ENCODE results near the gene PGAP1. TPM values are rescaled to one million over a fixed set of nuclear protein-coding genes. Genes with fewer than 3 reads are reported as not detected.

Gene PGAP1
- total RNA-seq, 4 donors from 2014 or later: 4.3 to 10.2 (median 6.9) TPM

DNA sequence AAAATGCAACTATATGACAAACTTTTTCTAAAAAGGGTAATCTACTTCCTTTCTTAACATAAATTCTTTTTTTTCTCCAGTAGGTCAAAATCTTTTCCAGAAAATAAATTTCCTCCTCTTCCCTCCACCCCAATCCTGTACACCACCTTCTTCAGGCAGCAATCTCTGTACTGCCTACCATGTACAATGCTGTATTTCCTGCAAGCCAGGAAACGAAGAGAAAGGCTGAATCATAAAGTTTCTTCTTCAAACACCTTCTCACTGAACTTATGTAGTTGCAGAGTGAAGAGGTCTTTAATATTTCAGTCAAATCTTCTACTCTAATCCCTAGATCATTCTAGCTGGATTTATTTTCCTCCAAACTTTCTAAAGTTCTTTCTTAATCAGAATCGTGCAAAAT, 99.2 kb downstream of the PGAP1 start:
- Histone ChIP-seq H3K4me1 (no peaks in the 10 kb centered on the region), H3K27ac (no peak overlapping the region), H3K9me3 (no peaks in the 10 kb centered on the region), H3K27me3 (no peaks in the 10 kb centered on the region), H3K36me3 (no peaks in the 10 kb centered on the region), H3K4me3 (no peak overlapping the region)
- no peak for ATAC-seq
- TF ChIP-seq POLR2AphosphoS5 (IDR thresholded peaks at IDR 0.05): no peak
- TF ChIP-seq EP300 (IDR thresholded peaks at IDR 0.05): no peak
- no peak for TF ChIP-seq POLR2A (IDR thresholded peaks at IDR 0.05)
- WGBS, 2 donors (ENCODE audit: low coverage in 1 of 2): 50 to 70% methylated on average over 2 of the region's 2 CpGs

DNA sequence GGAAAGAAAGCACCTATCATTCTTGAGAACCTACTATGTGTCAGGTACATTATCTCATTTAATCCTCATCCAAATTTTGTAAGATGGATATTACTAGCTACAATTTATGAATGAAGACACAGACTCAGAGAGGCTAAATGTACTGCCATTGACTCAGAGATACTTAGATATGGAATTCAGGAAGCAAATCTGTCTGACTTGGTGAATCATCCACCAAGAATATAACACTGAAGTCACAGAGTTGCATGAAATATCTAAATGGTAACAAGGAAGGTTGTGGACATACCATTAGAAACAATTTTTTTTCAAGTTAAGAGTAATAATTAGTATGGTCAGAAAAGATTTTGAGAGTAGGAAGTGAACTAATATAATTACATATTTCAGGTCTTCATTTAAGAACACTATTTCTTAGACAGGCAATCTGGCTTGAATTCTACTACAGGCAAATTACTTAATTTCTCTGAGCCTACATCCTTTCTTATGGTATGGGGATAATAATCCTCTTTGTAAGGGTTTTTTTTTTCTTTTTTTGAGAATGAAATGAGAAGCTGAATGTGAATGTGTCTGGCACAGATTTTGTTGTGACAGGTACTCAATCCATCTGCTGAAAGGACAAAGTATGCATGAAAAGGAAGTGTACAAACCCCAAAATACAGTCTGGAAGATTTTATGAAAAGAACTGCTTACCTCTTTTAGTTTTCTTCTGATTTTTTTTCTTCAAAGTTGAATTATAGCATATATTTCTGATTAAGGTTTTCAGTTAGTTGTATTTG, 102.6 kb downstream of the PGAP1 start:
- Histone ChIP-seq H3K36me3 (no peaks in the 10 kb centered on the region), H3K27ac (no peak overlapping the region), H3K4me1 (no peaks in the 10 kb centered on the region), H3K9me3 (peaks cover 0 to 4% (median 0%) of the 10 kb centered on the region in 3 donors), H3K4me3 (no peak overlapping the region), H3K27me3 (no peaks in the 10 kb centered on the region)
- no peak for ATAC-seq
- TF ChIP-seq POLR2AphosphoS5 (IDR thresholded peaks at IDR 0.05) (no peak), POLR2A (IDR thresholded peaks at IDR 0.05) (no peak), EP300 (IDR thresholded peaks at IDR 0.05) (no peak)
- TF ChIP-seq, protein P1, sequence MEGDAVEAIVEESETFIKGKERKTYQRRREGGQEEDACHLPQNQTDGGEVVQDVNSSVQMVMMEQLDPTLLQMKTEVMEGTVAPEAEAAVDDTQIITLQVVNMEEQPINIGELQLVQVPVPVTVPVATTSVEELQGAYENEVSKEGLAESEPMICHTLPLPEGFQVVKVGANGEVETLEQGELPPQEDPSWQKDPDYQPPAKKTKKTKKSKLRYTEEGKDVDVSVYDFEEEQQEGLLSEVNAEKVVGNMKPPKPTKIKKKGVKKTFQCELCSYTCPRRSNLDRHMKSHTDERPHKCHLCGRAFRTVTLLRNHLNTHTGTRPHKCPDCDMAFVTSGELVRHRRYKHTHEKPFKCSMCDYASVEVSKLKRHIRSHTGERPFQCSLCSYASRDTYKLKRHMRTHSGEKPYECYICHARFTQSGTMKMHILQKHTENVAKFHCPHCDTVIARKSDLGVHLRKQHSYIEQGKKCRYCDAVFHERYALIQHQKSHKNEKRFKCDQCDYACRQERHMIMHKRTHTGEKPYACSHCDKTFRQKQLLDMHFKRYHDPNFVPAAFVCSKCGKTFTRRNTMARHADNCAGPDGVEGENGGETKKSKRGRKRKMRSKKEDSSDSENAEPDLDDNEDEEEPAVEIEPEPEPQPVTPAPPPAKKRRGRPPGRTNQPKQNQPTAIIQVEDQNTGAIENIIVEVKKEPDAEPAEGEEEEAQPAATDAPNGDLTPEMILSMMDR (IDR thresholded peaks at IDR 0.05): no peak

DNA sequence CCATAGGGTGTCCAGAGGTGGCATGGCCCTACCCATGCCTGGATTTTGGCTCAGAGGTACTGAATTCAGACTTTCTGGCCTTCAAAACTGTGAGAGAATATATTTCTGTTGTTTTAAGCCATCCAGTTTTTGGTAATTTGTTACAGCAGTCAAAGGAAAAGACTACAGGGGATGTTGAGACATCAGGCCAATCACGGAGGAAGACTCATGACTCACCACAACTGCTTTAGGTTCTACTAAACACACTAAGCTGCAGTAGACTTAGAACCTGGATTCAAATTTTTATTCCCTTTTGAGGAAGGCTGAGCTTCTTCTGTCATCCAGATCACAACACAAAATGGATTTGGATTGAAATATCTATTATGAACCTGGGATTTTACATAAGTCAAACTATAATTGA, 105.3 kb downstream of the PGAP1 start:
- peaks cover 10% of the 10 kb centered on the region for H3K27me3 ChIP-seq
- TF ChIP-seq POLR2A (IDR thresholded peaks at IDR 0.05): no peak
- TF ChIP-seq, protein P1 (IDR thresholded peaks at IDR 0.05): no peak
- TF ChIP-seq POLR2AphosphoS5 (IDR thresholded peaks at IDR 0.05): no peak
- TF ChIP-seq EP300 (IDR thresholded peaks at IDR 0.05): no peak
- peaks cover 0 to 17% (median 0%) of the 10 kb centered on the region in 3 donors for H3K9me3 ChIP-seq
- no peak overlapping the region for H3K27ac ChIP-seq
- H3K4me1 ChIP-seq: no peaks in the 10 kb centered on the region
- no peak overlapping the region for H3K4me3 ChIP-seq
- 75 to 100% methylated on average over 1 of the region's 1 CpG for WGBS, 2 donors (ENCODE audit: low coverage in 1 of 2)
- no peak for ATAC-seq
- no peaks in the 10 kb centered on the region for H3K36me3 ChIP-seq

DNA sequence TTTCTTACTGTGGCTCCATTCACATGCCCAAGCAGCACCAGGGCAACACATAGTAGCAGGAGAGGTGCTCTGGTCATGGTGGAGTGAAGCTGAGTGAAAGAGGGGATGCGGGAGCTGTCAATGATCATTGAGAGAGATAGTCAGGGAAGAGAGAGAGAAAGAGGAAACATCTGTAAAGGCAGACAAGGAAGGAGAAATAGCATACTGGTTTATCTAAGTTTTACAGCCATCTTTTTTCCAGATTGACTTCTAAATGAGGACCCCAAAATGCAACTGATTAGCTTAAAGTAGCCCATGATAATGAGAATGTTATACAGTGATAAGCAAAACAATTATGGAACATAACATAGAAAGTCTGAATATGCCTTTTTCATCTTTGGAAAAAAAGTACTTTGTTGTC, 117.2 kb downstream of the PGAP1 start, which contains the start of gene C2orf66:
Gene C2orf66 (minus strand): TSS at position 96 of the 400 bp plus-strand sequence. CDS start 19 bp downstream, at position 77.
- Histone ChIP-seq H3K9me3 (no peaks in the 10 kb centered on the region), H3K27ac (no peak within 1 kb of the TSS), H3K4me1 (no peaks in the 10 kb centered on the region), H3K36me3 (no peaks in the 10 kb centered on the region), H3K4me3 (no peak within 1 kb of the TSS), H3K27me3 (no peaks in the 10 kb centered on the region)
- TF ChIP-seq EP300 (IDR thresholded peaks at IDR 0.05): no peak
- TF ChIP-seq POLR2A (IDR thresholded peaks at IDR 0.05): no peak
- TF ChIP-seq, protein P1 (IDR thresholded peaks at IDR 0.05): no peak
- 82% methylated on average over 1 of the region's 1 CpG; no CpG with 5 or more reads in 1 of the 2 donors for WGBS, 2 donors (ENCODE audit: low coverage in 1 of 2)
- ATAC-seq: no peak

DNA sequence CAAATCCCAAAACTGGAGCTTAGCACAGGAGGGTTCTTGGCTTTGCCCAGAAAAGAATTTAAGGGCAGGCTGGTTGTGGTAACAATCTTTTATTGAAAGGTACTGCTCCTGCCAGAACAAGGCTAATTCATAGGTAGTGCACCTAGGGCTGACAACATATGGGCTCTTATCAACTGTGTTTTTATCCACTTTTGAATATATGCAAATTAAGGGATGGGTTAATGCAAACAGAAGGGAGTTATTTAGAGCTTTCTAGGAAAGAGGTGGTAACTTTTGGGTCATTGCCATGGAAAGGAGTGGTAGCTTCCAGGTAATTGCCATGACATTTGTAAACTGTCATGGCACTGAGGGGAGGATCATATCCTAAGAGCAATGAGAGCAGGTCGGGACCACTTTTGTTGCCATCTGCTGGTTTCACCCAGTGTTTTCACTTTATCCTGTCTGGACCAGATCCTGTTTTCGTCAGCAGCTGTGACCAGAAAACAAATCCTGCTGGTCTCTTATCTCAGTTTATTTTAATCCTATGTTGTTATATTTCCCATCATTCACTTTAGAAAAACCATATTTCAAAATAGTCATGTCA, 118.3 kb downstream of the PGAP1 start:
- Histone ChIP-seq H3K4me1 (no peaks in the 10 kb centered on the region), H3K9me3 (no peaks in the 10 kb centered on the region), H3K27me3 (peaks cover 8% of the 10 kb centered on the region), H3K27ac (no peak overlapping the region), H3K36me3 (no peaks in the 10 kb centered on the region), H3K4me3 (no peak overlapping the region)
- 36 to 41% methylated on average over 2 of the region's 2 CpGs for WGBS, 2 donors (ENCODE audit: low coverage in 1 of 2)
- ATAC-seq: no peak
- TF ChIP-seq POLR2AphosphoS5 (IDR thresholded peaks at IDR 0.05): no peak
- TF ChIP-seq, protein P1 (IDR thresholded peaks at IDR 0.05): no peak
- TF ChIP-seq POLR2A (IDR thresholded peaks at IDR 0.05): no peak
- TF ChIP-seq EP300 (IDR thresholded peaks at IDR 0.05): no peak
